WTC11 (cell line): ENCODE data around the gene PPP1R16B. TPM values are rescaled to one million over a fixed set of nuclear protein-coding genes. Genes with fewer than 3 reads are reported as not detected.

ENCODE experiments used
- ATAC-seq: fragments of 200-7000 bp; cut with Tn5 transposase; 2 replicates; pipeline ENCODE4 v1.10.0; 2021; ENCODE audit warnings: mild to moderate bottlenecking, moderate library complexity
- CTCF ChIA-PET: fragments of 300-600 bp; sonication (Branson Sonifier 250); formaldehyde crosslinking; loops from one replicate; lab custom pipeline; 2021; ENCODE audit warnings: antibody characterized with exemption; lab: Charles Lee
- POLR2A ChIA-PET: fragments of 350-600 bp; sonication (Branson Sonifier 250); formaldehyde crosslinking; loops from one replicate; lab custom pipeline; 2021; ENCODE audit warnings: antibody characterized with exemption; lab: Charles Lee
- DNase-seq: peaks from one replicate; pipeline ENCODE4 v3.0.0; 2021; ENCODE audit warnings: low spot score
- H3K27ac Mint-ChIP-seq: 2 replicates; pipeline ENCODE4 v1.8.0; 2021; ENCODE audit warnings: mixed read lengths
- H3K27me3 Mint-ChIP-seq: 2 replicates; pipeline ENCODE4 v1.8.0; 2021; ENCODE audit warnings: low read depth, mild to moderate bottlenecking, moderate library complexity, mixed read lengths
- H3K36me3 Mint-ChIP-seq: 2 replicates; pipeline ENCODE4 v1.8.0; 2021; ENCODE audit warnings: mixed read lengths
- H3K4me1 Mint-ChIP-seq: 2 replicates; pipeline ENCODE4 v1.8.0; 2022; ENCODE audit warnings: mixed read lengths
- H3K4me3 Mint-ChIP-seq: 2 replicates; pipeline ENCODE4 v1.8.0; 2021; ENCODE audit warnings: mild to moderate bottlenecking, moderate library complexity, mixed read lengths
- H3K9me3 Mint-ChIP-seq: 2 replicates; pipeline ENCODE4 v1.8.0; 2021; ENCODE audit warnings: mixed read lengths
- ETV6 ChIP-seq: sonication (generic); formaldehyde crosslinking; IDR thresholded peaks from 2 replicates; pipeline ENCODE4 v1.8.1; 2022; ENCODE audit warnings: mild to moderate bottlenecking, missing genetic modification reagents
- GTF2I ChIP-seq: fragments of 250-450 bp; sonication (Bioruptor Pico); conservative IDR thresholded peaks from 2 replicates; pipeline ENCODE4 v1.4.0; 2021; ENCODE audit warnings: mild to moderate bottlenecking
- NFE2L1 ChIP-seq: sonication (generic); formaldehyde crosslinking; IDR thresholded peaks from 2 replicates; pipeline ENCODE4 v1.8.1; 2023; ENCODE audit warnings: missing genetic modification reagents
- OVOL2 ChIP-seq: fragments of 250-450 bp; sonication (Bioruptor Pico); IDR thresholded peaks from 2 replicates; pipeline ENCODE4 v1.9.0; 2021; ENCODE audit warnings: mild to moderate bottlenecking, borderline replicate concordance
- RORB ChIP-seq: fragments of 250-450 bp; sonication (Bioruptor Pico); IDR thresholded peaks from 2 replicates; pipeline ENCODE4 v1.9.0; 2021; ENCODE audit warnings: mild to moderate bottlenecking
- ZNF512 ChIP-seq: sonication (generic); formaldehyde crosslinking; IDR thresholded peaks from 2 replicates; pipeline ENCODE4 v1.8.1; 2022; ENCODE audit warnings: missing genetic modification reagents, borderline replicate concordance
- total RNA-seq: library from RNA; stranded (reverse); gene quantifications from 3 replicates; pipeline ENCODE4 v1.2.3, GENCODE V29; 2021
- TF ChIP-seq, protein P1 (sequence below): sonication (generic); formaldehyde crosslinking; IDR thresholded peaks from 2 replicates; pipeline ENCODE4 v1.8.1; 2023; ENCODE audit warnings: mild to moderate bottlenecking, missing genetic modification reagents

PPP1R16B gene
- total RNA-seq, 1 experiment from 2014 or later = 12.0 TPM

GRCh38 chr20:38969708-38970107, 164.2 kb downstream of the PPP1R16B start:
- CTCF ChIA-PET = no interaction called here
- POLR2A ChIA-PET = no interaction called here
- Mint-ChIP-seq H3K4me1 (0 out of 2 replicates have a peak, but pooled peaks cover 3% of the 10 kb centered on the region), H3K27ac (no peak overlapping the region), H3K4me3 (no peak overlapping the region), H3K9me3 (no peaks in the 10 kb centered on the region), H3K27me3 (no peaks in the 10 kb centered on the region), H3K36me3 (peaks cover 28% of the 10 kb centered on the region)
- no peak for ATAC-seq
- no peak for DNase-seq
- TF ChIP-seq NFE2L1 (CRISPR knock-in tag) (no peak), ZNF512 (CRISPR knock-in tag) (no peak)
- TF ChIP-seq, all 79 proteins: peak for 0

DNA sequence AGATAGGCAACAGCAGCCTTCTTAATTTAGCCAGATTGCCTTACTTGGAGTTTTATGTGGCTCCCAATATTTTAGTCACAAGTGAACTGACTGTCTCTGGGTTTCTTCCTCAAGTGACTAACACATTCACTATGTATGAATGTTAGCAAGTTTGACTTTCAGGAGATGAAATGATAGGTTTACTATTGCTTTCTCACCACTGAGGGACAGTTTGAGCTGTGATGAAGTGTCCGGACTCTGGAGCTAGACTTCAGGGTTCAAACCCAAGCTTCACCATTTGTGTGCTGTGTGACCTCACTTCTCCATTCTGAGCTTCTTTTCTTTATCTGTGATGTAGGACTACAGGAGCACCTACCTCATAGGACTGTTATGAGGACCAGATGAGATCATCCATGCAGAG, 164.8 kb downstream of the PPP1R16B start:
- Mint-ChIP-seq H3K27ac (no peak overlapping the region), H3K4me1 (0 out of 2 replicates have a peak, but pooled peaks cover 3% of the 10 kb centered on the region), H3K9me3 (no peaks in the 10 kb centered on the region), H3K36me3 (peaks cover 29% of the 10 kb centered on the region), H3K4me3 (no peak overlapping the region), H3K27me3 (no peaks in the 10 kb centered on the region)
- DNase-seq (no peak), ATAC-seq (no peak)
- POLR2A ChIA-PET = no interaction called here
- CTCF ChIA-PET = interaction anchor here (1.0 kb wide), 1 partner anchor 8 kb away, joined by 3 read pairs; the partner anchor contains the start of gene DHX35
- TF ChIP-seq OVOL2 (no peak), ETV6 (CRISPR knock-in tag) (no peak), GTF2I (CRISPR knock-in tag) (no peak), RORB (no peak)
- TF ChIP-seq, protein P1, sequence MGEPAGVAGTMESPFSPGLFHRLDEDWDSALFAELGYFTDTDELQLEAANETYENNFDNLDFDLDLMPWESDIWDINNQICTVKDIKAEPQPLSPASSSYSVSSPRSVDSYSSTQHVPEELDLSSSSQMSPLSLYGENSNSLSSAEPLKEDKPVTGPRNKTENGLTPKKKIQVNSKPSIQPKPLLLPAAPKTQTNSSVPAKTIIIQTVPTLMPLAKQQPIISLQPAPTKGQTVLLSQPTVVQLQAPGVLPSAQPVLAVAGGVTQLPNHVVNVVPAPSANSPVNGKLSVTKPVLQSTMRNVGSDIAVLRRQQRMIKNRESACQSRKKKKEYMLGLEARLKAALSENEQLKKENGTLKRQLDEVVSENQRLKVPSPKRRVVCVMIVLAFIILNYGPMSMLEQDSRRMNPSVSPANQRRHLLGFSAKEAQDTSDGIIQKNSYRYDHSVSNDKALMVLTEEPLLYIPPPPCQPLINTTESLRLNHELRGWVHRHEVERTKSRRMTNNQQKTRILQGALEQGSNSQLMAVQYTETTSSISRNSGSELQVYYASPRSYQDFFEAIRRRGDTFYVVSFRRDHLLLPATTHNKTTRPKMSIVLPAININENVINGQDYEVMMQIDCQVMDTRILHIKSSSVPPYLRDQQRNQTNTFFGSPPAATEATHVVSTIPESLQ (CRISPR knock-in tag) = no peak

Other genes starting within 250 kb of the PPP1R16B start
- not detected in 3 replicates for gene ADIG, start 224.5 kb upstream of the PPP1R16B start, total RNA-seq
- 0.46 to 0.72 TPM (median 0.60 TPM) in 3 replicates for gene ARHGAP40, start 203.9 kb upstream of the PPP1R16B start, total RNA-seq
- 0.09 to 0.37 TPM (median 0.25 TPM) in 3 replicates for gene SLC32A1, start 81.2 kb upstream of the PPP1R16B start, total RNA-seq
- 9.8 to 12.0 TPM (median 11.5 TPM) in 3 replicates for gene ACTR5, start 57.2 kb upstream of the PPP1R16B start, total RNA-seq
- gene FAM83D, start 120.7 kb downstream of the PPP1R16B start, total RNA-seq = 57.7 to 66.9 TPM (median 58.3 TPM) in 3 replicates
- 17.8 to 20.4 TPM (median 18.7 TPM) in 3 replicates for gene DHX35, start 156.6 kb downstream of the PPP1R16B start, total RNA-seq